ENCODE results near the gene ATXN1.

DNA sequence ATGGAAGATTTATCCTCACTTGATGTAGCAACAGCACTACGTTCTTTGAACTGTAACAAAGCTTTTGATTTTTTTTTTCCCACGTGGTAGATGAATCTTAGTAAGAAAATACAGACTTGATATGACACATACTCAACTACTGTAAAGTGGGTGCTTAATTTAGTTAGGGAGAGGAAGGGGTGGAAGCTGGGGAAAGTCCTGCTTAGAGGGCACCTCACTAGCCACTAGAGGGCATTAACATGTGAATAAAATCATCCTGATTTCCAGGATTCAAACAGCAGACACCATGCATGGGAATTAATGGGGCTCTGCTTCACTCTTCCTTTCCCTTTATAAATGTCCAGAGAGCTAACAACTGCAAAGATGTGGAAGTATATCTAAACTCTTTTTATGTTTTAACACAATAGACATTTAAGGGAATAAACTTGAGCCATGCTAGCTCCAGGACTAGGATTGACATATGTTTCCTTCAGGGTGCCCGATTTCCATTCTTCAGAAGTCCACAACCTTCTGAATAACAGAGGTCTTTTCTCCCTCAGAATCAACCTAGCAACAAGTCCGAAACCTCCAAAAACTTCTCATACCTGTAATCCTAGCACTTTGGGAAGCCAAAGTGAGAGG, 250.1 kb downstream of the ATXN1 start:
- TF ChIP-seq, protein P1, sequence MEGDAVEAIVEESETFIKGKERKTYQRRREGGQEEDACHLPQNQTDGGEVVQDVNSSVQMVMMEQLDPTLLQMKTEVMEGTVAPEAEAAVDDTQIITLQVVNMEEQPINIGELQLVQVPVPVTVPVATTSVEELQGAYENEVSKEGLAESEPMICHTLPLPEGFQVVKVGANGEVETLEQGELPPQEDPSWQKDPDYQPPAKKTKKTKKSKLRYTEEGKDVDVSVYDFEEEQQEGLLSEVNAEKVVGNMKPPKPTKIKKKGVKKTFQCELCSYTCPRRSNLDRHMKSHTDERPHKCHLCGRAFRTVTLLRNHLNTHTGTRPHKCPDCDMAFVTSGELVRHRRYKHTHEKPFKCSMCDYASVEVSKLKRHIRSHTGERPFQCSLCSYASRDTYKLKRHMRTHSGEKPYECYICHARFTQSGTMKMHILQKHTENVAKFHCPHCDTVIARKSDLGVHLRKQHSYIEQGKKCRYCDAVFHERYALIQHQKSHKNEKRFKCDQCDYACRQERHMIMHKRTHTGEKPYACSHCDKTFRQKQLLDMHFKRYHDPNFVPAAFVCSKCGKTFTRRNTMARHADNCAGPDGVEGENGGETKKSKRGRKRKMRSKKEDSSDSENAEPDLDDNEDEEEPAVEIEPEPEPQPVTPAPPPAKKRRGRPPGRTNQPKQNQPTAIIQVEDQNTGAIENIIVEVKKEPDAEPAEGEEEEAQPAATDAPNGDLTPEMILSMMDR (IDR thresholded peaks at IDR 0.05; ENCODE audit: poor library complexity, severe bottlenecking) = peak; percentile 57
- no peak for TF ChIP-seq EZH2 (IDR thresholded peaks at IDR 0.05; ENCODE audit: borderline replicate concordance, insufficient read depth, low read length, poor library complexity, severe bottlenecking)
- peak; percentile 53 for TF ChIP-seq SMC3 (conservative IDR thresholded peaks at IDR 0.05; ENCODE audit: poor library complexity)
- peak; percentile 47 for TF ChIP-seq RAD21 (conservative IDR thresholded peaks at IDR 0.05)
- no peak for TF ChIP-seq TAF1 (IDR thresholded peaks at IDR 0.05; ENCODE audit: low read depth)
- TF ChIP-seq EP300 (conservative IDR thresholded peaks at IDR 0.05; ENCODE audit: poor library complexity, severe bottlenecking) = no peak
- TF ChIP-seq, protein P2, sequence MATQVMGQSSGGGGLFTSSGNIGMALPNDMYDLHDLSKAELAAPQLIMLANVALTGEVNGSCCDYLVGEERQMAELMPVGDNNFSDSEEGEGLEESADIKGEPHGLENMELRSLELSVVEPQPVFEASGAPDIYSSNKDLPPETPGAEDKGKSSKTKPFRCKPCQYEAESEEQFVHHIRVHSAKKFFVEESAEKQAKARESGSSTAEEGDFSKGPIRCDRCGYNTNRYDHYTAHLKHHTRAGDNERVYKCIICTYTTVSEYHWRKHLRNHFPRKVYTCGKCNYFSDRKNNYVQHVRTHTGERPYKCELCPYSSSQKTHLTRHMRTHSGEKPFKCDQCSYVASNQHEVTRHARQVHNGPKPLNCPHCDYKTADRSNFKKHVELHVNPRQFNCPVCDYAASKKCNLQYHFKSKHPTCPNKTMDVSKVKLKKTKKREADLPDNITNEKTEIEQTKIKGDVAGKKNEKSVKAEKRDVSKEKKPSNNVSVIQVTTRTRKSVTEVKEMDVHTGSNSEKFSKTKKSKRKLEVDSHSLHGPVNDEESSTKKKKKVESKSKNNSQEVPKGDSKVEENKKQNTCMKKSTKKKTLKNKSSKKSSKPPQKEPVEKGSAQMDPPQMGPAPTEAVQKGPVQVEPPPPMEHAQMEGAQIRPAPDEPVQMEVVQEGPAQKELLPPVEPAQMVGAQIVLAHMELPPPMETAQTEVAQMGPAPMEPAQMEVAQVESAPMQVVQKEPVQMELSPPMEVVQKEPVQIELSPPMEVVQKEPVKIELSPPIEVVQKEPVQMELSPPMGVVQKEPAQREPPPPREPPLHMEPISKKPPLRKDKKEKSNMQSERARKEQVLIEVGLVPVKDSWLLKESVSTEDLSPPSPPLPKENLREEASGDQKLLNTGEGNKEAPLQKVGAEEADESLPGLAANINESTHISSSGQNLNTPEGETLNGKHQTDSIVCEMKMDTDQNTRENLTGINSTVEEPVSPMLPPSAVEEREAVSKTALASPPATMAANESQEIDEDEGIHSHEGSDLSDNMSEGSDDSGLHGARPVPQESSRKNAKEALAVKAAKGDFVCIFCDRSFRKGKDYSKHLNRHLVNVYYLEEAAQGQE (IDR thresholded peaks at IDR 0.05; ENCODE audit: borderline replicate concordance) = no peak
- TF ChIP-seq MXI1 (conservative IDR thresholded peaks at IDR 0.05; ENCODE audit: poor library complexity, severe bottlenecking) = no peak

Data from neural cell (in vitro differentiated cells).